Uterus (tissue), 2 donors: ENCODE data around the gene CYB5R4.

ENCODE experiments used
- POLR2A ChIP-seq, 2 donors: fragments of 450-650 bp; IDR thresholded peaks; one replicate each; pipeline ENCODE4 v1.6.1; 2016; ENCODE audit warnings: antibody characterized with exemption in 2 of 2, mild to moderate bottlenecking in 1 of 2, moderate library complexity in 1 of 2
- TF ChIP-seq, protein P1 (sequence below), 4 experiments: fragments of 200-600 bp in 2 of 4; fragments of 450-650 bp in 2 of 4; sonication (generic) in 2 of 4; IDR thresholded peaks; one replicate each; pipeline ENCODE4 v1.5.1; 2016 to 2019; ENCODE audit warnings: antibody characterized with exemption in 4 of 4, mild to moderate bottlenecking in 2 of 4, moderate library complexity in 1 of 4

- TF ChIP-seq, protein P1, sequence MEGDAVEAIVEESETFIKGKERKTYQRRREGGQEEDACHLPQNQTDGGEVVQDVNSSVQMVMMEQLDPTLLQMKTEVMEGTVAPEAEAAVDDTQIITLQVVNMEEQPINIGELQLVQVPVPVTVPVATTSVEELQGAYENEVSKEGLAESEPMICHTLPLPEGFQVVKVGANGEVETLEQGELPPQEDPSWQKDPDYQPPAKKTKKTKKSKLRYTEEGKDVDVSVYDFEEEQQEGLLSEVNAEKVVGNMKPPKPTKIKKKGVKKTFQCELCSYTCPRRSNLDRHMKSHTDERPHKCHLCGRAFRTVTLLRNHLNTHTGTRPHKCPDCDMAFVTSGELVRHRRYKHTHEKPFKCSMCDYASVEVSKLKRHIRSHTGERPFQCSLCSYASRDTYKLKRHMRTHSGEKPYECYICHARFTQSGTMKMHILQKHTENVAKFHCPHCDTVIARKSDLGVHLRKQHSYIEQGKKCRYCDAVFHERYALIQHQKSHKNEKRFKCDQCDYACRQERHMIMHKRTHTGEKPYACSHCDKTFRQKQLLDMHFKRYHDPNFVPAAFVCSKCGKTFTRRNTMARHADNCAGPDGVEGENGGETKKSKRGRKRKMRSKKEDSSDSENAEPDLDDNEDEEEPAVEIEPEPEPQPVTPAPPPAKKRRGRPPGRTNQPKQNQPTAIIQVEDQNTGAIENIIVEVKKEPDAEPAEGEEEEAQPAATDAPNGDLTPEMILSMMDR (IDR thresholded peaks at IDR 0.05): no peak
- TF ChIP-seq POLR2A (IDR thresholded peaks at IDR 0.05): no peak
Observed at GRCh38 chr6:83954371-83954770, 94.9 kb downstream of the CYB5R4 start.
